Measurements from ENCODE around the gene PDCD1.
"Not testable (repeated sequence)": the region's sequence is repeated elsewhere in the genome, so short reads cannot be mapped to it uniquely, and the experiment has no call there.

Gene PDCD1

DNA sequence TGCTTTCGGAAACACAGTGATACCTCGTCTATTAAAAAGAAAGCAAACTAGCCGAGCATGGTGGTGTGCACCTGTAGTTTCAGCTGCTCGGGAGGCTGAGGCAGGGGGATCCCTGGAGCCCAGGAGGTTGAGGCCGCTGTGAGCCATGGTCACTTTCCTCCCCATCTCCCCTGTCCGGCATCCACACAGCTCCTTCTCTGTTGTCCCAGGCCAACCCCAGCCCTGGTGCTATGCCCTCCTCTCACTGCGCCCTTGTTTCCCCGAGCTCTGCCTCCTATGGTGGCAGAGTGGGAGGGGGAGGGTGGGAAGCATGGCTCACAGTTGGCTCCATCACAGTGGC is 26.2 kb upstream of the PDCD1 start:
- Histone ChIP-seq H3K4me3 (ENCODE audit: low read length) (no peak overlapping the region), H3K36me3 (ENCODE audit: insufficient read depth, low read length) (no peaks in the 10 kb centered on the region), H3K9ac (ENCODE audit: low read depth, low read length) (no peak overlapping the region), H3K4me1 (ENCODE audit: control insufficient read depth, insufficient read depth, low read length) (peaks cover 20% of the 10 kb centered on the region), H3K4me2 (ENCODE audit: low read length) (no peak overlapping the region), H3K9me3 (replicated peaks; ENCODE audit: low read length) (no peaks in the 10 kb centered on the region), H3K27me3 (ENCODE audit: control insufficient read depth, insufficient read depth, low read length) (peaks cover 7% of the 10 kb centered on the region)

DNA sequence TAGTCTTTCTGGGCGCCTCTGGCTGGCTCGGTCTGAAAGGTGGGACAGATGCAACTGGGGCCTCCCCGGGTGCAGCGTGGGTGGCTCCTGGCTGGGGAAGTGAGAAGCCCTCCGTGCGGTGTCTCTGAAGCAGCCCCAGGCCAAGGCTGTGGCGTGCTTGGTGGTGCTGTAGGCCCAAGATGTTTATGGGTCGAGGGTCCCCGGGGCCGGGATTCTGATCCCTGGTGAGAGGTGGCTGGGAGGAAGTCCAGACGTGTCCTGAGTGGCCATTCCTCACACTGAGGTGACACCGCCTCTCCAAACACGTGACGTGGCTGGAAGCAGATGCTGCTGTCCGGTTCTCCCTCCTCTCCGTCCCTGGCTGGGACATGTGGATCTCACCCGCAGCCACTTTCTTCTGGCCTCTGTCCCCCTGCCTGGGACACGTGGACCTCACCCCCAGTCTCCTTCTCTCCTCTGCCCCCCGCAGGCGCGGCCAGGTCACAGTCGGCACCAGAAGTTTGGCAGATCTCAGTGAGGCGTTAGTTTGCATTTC is 23.5 kb upstream of the PDCD1 start:
- Histone ChIP-seq H3K4me1 (ENCODE audit: control insufficient read depth, insufficient read depth, low read length) (peaks cover 23% of the 10 kb centered on the region), H3K9me3 (replicated peaks; ENCODE audit: low read length) (no peaks in the 10 kb centered on the region), H3K4me3 (ENCODE audit: low read length) (peak overlapping the region; percentile 77)

GRCh38 chr2:241880311-241881073 is 21.8 kb upstream of the PDCD1 start:
- Histone ChIP-seq H3K9me3 (replicated peaks; ENCODE audit: low read length) (no peaks in the 10 kb centered on the region), H3K4me1 (ENCODE audit: control insufficient read depth, insufficient read depth, low read length) (peaks cover 23% of the 10 kb centered on the region), H3K27me3 (ENCODE audit: control insufficient read depth, insufficient read depth, low read length) (peaks cover 5% of the 10 kb centered on the region), H3K9ac (ENCODE audit: low read depth, low read length) (no peak overlapping the region), H3K4me2 (ENCODE audit: low read length) (peak overlapping the region; percentile 98), H3K4me3 (ENCODE audit: low read length) (peak overlapping the region; percentile 77), H3K36me3 (ENCODE audit: insufficient read depth, low read length) (no peaks in the 10 kb centered on the region)

More for the DNA sequence above, 23.5 kb upstream of the PDCD1 start:
- Histone ChIP-seq H3K4me2 (ENCODE audit: low read length) (peak overlapping the region; percentile 98), H3K9ac (ENCODE audit: low read depth, low read length) (no peak overlapping the region), H3K36me3 (ENCODE audit: insufficient read depth, low read length) (no peaks in the 10 kb centered on the region), H3K27me3 (ENCODE audit: control insufficient read depth, insufficient read depth, low read length) (peaks cover 7% of the 10 kb centered on the region)

- Histone ChIP-seq H3K4me3 (ENCODE audit: low read length) (no peak overlapping the region), H3K4me1 (ENCODE audit: control insufficient read depth, insufficient read depth, low read length) (peaks cover 23% of the 10 kb centered on the region), H3K9me3 (replicated peaks; ENCODE audit: low read length) (no peaks in the 10 kb centered on the region), H3K36me3 (ENCODE audit: insufficient read depth, low read length) (no peaks in the 10 kb centered on the region), H3K27me3 (ENCODE audit: control insufficient read depth, insufficient read depth, low read length) (no peaks in the 10 kb centered on the region), H3K4me2 (ENCODE audit: low read length) (no peak overlapping the region), H3K9ac (ENCODE audit: low read depth, low read length) (no peak overlapping the region)
These were observed 20.6 kb upstream of the PDCD1 start for GRCh38 chr2:241879326-241879725.

DNA sequence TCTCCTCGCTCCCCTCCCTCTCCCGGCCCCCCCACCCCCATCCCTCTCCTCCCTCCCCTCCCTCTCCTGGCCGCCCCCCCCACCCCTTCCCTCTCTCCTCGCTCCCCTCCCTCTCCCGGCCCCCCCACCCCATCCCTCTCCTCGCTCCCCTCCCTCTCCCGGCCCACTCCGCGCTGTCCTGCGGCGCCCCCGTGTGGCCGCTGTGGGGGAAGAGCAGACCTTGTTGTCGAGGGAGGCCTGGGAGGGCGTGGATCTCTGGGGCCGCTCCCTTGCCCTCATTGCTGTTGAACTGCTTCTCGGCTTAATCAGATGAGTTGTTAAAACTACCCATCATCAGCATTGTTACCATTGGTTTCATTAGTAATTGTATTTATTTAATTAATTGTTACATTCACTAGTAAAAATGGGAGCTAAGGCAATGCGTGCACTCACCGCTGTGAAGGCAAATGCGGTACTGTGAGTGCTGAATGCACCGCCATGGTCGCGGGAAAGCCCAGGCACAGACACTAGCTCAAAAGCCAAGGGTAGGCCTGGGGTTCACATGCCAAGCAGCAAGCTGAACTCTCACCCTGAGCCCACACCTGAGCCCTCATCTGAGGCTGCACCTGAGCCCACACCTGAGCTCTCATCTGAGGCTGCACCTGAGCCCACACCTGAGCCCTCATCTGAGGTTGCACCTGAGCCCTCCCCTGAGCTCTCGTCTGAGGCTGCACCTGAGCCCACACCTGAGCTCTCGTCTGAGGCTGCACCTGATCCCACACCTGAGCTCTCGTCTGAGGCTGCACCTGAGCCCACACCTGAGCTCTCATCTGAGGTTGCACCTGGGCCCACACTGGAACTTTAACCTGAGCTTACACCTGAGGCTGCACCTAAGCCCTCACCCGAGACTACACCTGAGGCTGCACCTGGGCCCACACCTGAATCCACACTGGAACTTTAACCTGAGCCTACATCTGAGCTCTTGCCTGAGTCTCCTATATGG is 19.6 kb upstream of the PDCD1 start:
- Histone ChIP-seq H3K27me3 (ENCODE audit: control insufficient read depth, insufficient read depth, low read length) (no peaks in the 10 kb centered on the region), H3K4me1 (ENCODE audit: control insufficient read depth, insufficient read depth, low read length) (peaks cover 23% of the 10 kb centered on the region), H3K9ac (ENCODE audit: low read depth, low read length) (no peak overlapping the region), H3K4me2 (ENCODE audit: low read length) (no peak overlapping the region), H3K36me3 (ENCODE audit: insufficient read depth, low read length) (no peaks in the 10 kb centered on the region), H3K9me3 (replicated peaks; ENCODE audit: low read length) (no peaks in the 10 kb centered on the region), H3K4me3 (ENCODE audit: low read length) (no peak overlapping the region)

- Histone ChIP-seq H3K9me3 (replicated peaks; ENCODE audit: low read length) (no peaks in the 10 kb centered on the region), H3K4me2 (ENCODE audit: low read length) (no peak overlapping the region), H3K9ac (ENCODE audit: low read depth, low read length) (no peak overlapping the region), H3K27me3 (ENCODE audit: control insufficient read depth, insufficient read depth, low read length) (no peaks in the 10 kb centered on the region), H3K4me3 (ENCODE audit: low read length) (no peak overlapping the region), H3K36me3 (ENCODE audit: insufficient read depth, low read length) (no peaks in the 10 kb centered on the region), H3K4me1 (ENCODE audit: control insufficient read depth, insufficient read depth, low read length) (peaks cover 13% of the 10 kb centered on the region)
These were observed 18.5 kb upstream of the PDCD1 start for GRCh38 chr2:241877197-241877685.

DNA sequence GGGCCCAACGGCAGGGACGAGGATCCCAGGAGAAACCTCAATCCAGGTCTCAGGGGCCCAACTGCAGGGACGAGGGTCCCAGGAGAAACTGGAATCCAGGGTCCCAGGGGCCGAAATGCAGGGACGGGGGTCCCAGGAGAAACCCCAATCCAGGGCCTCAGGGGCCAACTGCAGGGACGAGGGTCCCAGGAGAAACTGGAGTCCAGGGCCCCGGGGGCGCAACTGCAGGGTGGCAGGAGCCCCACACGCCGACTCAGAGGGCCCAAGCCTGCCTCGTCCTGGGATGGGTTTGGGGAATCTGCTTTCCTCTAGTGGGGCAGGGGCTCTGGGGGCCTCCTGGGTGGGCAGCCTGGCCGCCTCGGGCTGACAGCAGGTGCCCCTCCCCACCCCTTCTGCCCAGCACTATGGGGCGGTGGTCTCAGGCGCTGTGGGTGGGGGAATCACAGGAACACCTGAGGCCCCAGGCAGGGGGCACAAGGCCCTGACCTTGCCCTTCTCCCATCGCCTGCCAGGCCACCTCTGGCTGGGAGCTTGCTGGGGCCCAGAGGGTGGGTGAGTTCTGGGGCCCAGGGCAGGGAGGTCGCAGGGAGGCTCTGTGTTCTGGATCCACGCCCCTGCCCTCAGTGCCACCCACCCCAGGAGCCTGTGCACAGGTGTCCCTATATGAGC is 18.0 kb upstream of the PDCD1 start:
- Histone ChIP-seq H3K4me2 (ENCODE audit: low read length) (no peak overlapping the region), H3K9ac (ENCODE audit: low read depth, low read length) (no peak overlapping the region), H3K4me3 (ENCODE audit: low read length) (no peak overlapping the region), H3K27me3 (ENCODE audit: control insufficient read depth, insufficient read depth, low read length) (no peaks in the 10 kb centered on the region), H3K4me1 (ENCODE audit: control insufficient read depth, insufficient read depth, low read length) (peaks cover 7% of the 10 kb centered on the region), H3K36me3 (ENCODE audit: insufficient read depth, low read length) (no peaks in the 10 kb centered on the region), H3K9me3 (replicated peaks; ENCODE audit: low read length) (no peaks in the 10 kb centered on the region)

DNA sequence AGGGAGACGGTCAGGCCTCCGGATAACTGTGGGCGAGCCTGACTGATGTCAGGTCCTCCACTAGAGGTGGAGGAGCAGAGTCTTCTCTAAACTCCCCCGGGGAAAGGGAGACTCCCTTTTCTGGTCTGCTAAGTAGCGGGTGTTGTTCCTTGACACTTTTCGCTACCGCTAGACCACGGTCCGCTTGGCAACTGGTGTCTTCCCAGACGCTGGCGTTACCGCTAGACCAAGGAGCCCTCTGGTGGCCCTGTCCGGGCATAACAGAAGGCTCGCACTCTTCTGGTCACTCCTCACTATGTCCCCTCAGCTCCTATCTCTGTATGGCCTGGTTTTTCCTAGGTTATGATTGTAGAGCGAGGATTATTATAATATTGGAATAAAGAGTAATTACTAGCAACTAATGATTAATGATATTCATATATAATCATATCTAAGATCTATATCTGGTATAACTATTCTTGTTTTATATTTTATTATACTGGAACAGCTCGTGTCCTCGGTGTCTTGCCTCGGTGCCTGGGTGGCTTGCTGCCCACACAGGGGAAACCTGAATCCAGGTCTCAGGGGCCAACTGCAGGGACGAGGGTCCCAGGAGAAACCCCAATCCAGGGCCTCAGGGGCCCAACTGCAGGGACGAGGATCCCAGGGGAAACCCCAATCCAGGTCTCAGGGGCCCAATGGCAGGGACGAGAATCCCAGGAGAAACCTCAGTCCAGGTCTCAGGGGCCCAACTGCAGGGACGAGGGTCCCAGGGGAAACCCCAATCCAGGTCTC is 17.2 kb upstream of the PDCD1 start:
- not testable (repeated sequence) for H3K9ac ChIP-seq (ENCODE audit: low read depth, low read length); H3K4me1 ChIP-seq (ENCODE audit: control insufficient read depth, insufficient read depth, low read length); H3K27me3 ChIP-seq (ENCODE audit: control insufficient read depth, insufficient read depth, low read length); H3K36me3 ChIP-seq (ENCODE audit: insufficient read depth, low read length); H3K4me2 ChIP-seq (ENCODE audit: low read length); H3K9me3 ChIP-seq (replicated peaks; ENCODE audit: low read length); H3K4me3 ChIP-seq (ENCODE audit: low read length)

DNA sequence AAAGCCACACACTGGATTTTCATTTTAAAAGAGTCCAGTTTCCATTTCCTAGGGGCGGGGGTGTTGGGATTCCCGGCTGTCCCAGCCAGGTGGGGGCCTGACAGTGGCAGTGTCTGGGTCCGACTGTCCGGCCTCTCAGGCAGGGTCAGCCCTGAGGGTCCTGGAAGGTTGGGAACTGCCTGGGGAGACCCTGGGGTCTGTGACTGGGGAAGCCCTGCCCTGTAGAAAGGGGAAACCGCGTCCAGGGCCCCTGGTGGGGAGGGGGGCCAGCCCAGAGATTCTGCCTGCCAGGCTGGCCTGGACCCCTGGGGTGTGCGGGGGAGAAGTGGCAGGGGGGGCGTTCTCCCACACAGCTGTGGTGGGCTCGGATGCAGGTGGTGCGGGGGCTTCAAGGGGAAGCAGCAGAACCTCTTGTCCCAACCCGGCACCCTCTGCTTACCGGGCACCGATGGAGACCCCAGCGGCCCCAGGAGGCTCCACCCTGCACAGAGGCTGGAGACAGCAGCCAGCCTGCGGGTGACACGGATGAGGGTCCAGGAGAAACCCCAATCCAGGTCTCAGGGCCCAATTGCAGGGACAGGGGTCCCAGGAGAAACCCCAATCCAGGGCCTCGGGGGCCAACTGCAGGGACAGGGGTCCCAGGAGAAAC is 15.7 kb upstream of the PDCD1 start:
- Histone ChIP-seq H3K9me3 (replicated peaks; ENCODE audit: low read length) (no peaks in the 10 kb centered on the region), H3K4me1 (ENCODE audit: control insufficient read depth, insufficient read depth, low read length) (peaks cover 6% of the 10 kb centered on the region), H3K27me3 (ENCODE audit: control insufficient read depth, insufficient read depth, low read length) (peaks cover 13% of the 10 kb centered on the region), H3K4me3 (ENCODE audit: low read length) (no peak overlapping the region), H3K9ac (ENCODE audit: low read depth, low read length) (no peak overlapping the region), H3K4me2 (ENCODE audit: low read length) (no peak overlapping the region), H3K36me3 (ENCODE audit: insufficient read depth, low read length) (no peaks in the 10 kb centered on the region)

DNA sequence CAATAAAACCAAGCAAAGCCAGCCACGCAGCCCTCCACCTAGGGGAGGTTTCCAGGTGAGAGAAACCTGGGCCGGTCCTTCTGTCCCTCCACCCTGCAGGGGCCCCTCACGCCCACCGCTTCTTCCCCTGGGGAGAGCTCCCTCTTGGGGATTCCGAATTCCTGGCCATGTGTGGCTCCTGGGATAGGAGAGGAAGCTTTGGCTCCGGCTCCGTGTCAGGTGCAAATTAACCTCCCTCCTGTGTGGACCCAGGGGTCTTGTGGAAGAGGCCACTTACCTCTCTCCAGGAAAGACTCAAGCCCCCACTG is 15.1 kb upstream of the PDCD1 start:
- no peak overlapping the region for H3K9ac ChIP-seq (ENCODE audit: low read depth, low read length)
- H3K4me1 ChIP-seq (ENCODE audit: control insufficient read depth, insufficient read depth, low read length), result peaks cover 6% of the 10 kb centered on the region
- no peaks in the 10 kb centered on the region for H3K9me3 ChIP-seq (replicated peaks; ENCODE audit: low read length)
- H3K4me3 ChIP-seq (ENCODE audit: low read length), result no peak overlapping the region
- H3K27me3 ChIP-seq (ENCODE audit: control insufficient read depth, insufficient read depth, low read length), result peaks cover 13% of the 10 kb centered on the region
- no peak overlapping the region for H3K4me2 ChIP-seq (ENCODE audit: low read length)
- no peaks in the 10 kb centered on the region for H3K36me3 ChIP-seq (ENCODE audit: insufficient read depth, low read length)

All from skeletal muscle satellite cell (primary cell).